ENCODE results near the gene DCST2.

Gene DCST2

GRCh38 chr1:154974102-154974807 is 59.3 kb downstream of the DCST2 start, which contains the start of gene CKS1B:
TSS of gene CKS1B (plus strand) at chr1:154974681. CDS start at chr1:154974746, 65 bp downstream.
- peaks cover 12% of the 10 kb centered on the region for H3K36me3 Mint-ChIP-seq (ENCODE audit: low read depth)
- no peak for TF ChIP-seq CTCF (IDR thresholded peaks at IDR 0.05)
- no peak within 1 kb of the TSS for H3K27ac Mint-ChIP-seq
- H3K4me3 Mint-ChIP-seq = no peak within 1 kb of the TSS
- H3K9me3 Mint-ChIP-seq = no peaks in the 10 kb centered on the region
- DNase-seq = peak; percentile 94
- peaks cover 31% of the 10 kb centered on the region for H3K4me1 Mint-ChIP-seq
- no peaks in the 10 kb centered on the region for H3K27me3 Mint-ChIP-seq (ENCODE audit: low read depth, poor library complexity)

- peak; percentile 97 for DNase-seq
- no peaks in the 10 kb centered on the region for H3K27me3 Mint-ChIP-seq (ENCODE audit: low read depth, poor library complexity)
- no peak overlapping the region for H3K27ac Mint-ChIP-seq
- no peak for TF ChIP-seq CTCF (IDR thresholded peaks at IDR 0.05)
- H3K4me3 Mint-ChIP-seq = no peak overlapping the region
- H3K9me3 Mint-ChIP-seq = no peaks in the 10 kb centered on the region
- peaks cover 8% of the 10 kb centered on the region for H3K36me3 Mint-ChIP-seq (ENCODE audit: low read depth)
- H3K4me1 Mint-ChIP-seq = peaks cover 39% of the 10 kb centered on the region
Observed at GRCh38 chr1:154973344-154974101, 60.1 kb downstream of the DCST2 start.

- Mint-ChIP-seq H3K4me3 (no peak overlapping the region), H3K36me3 (ENCODE audit: low read depth) (peaks cover 11% of the 10 kb centered on the region), H3K27me3 (ENCODE audit: low read depth, poor library complexity) (no peaks in the 10 kb centered on the region), H3K9me3 (no peaks in the 10 kb centered on the region), H3K27ac (no peak overlapping the region), H3K4me1 (peaks cover 47% of the 10 kb centered on the region)
- DNase-seq = peak; percentile 61
- TF ChIP-seq CTCF (IDR thresholded peaks at IDR 0.05) = no peak
Observed at GRCh38 chr1:154972517-154973343, 60.9 kb downstream of the DCST2 start.

GRCh38 chr1:154972213-154972516 is 61.4 kb downstream of the DCST2 start:
- Mint-ChIP-seq H3K9me3 (no peaks in the 10 kb centered on the region), H3K4me3 (no peak overlapping the region), H3K27ac (no peak overlapping the region), H3K4me1 (peaks cover 50% of the 10 kb centered on the region), H3K36me3 (ENCODE audit: low read depth) (peaks cover 13% of the 10 kb centered on the region), H3K27me3 (ENCODE audit: low read depth, poor library complexity) (no peaks in the 10 kb centered on the region)
- TF ChIP-seq CTCF (IDR thresholded peaks at IDR 0.05) = no peak
- DNase-seq = no peak

- TF ChIP-seq CTCF (IDR thresholded peaks at IDR 0.05) = no peak
- H3K36me3 Mint-ChIP-seq (ENCODE audit: low read depth) = peaks cover 20% of the 10 kb centered on the region
- peaks cover 52% of the 10 kb centered on the region for H3K4me1 Mint-ChIP-seq
- H3K27me3 Mint-ChIP-seq (ENCODE audit: low read depth, poor library complexity) = no peaks in the 10 kb centered on the region
- H3K9me3 Mint-ChIP-seq = no peaks in the 10 kb centered on the region
- DNase-seq = no peak
- peak overlapping the region; percentile 95 for H3K27ac Mint-ChIP-seq
- H3K4me3 Mint-ChIP-seq = peak overlapping the region; percentile 88
Observed at GRCh38 chr1:154971341-154971998, 62.1 kb downstream of the DCST2 start.

Data from nephron progenitor cell (in vitro differentiated cells).